ENCODE measurements around the gene TMC5.
"Not testable (repeated sequence)": the region's sequence is repeated elsewhere in the genome, so short reads cannot be mapped to it uniquely, and the experiment has no call there.

Gene TMC5

GRCh38 chr16:19410435-19411171 lies 7.1 kb upstream of the TMC5 start:
- no peak for DNase-seq

GRCh38 chr16:19411298-19411697 lies 6.4 kb upstream of the TMC5 start:
- no peak for DNase-seq

- DNase-seq = not testable (repeated sequence)
Measured at GRCh38 chr16:19412055-19412454, 5.6 kb upstream of the TMC5 start.

GRCh38 chr16:19415461-19415860 lies 2.2 kb upstream of the TMC5 start:
- DNase-seq = no peak

GRCh38 chr16:19415918-19416317 lies 1.8 kb upstream of the TMC5 start:
- no peak for DNase-seq

GRCh38 chr16:19418200-19418599 lies 517 bp downstream of the TMC5 start:
- DNase-seq = no peak

GRCh38 chr16:19419698-19420075 lies 2.0 kb downstream of the TMC5 start:
- no peak for DNase-seq

GRCh38 chr16:19424478-19424877 lies 6.8 kb downstream of the TMC5 start:
- no peak for DNase-seq

GRCh38 chr16:19430345-19430744 lies 12.7 kb downstream of the TMC5 start:
- DNase-seq = no peak

- DNase-seq = no peak
Measured at GRCh38 chr16:19431636-19432340, 14.1 kb downstream of the TMC5 start.

GRCh38 chr16:19432429-19432828 lies 14.7 kb downstream of the TMC5 start:
- DNase-seq = no peak

GRCh38 chr16:19434584-19434983 lies 16.9 kb downstream of the TMC5 start:
- DNase-seq = no peak

GRCh38 chr16:19436540-19436939 lies 18.9 kb downstream of the TMC5 start:
- no peak for DNase-seq

- no peak for DNase-seq
Measured at GRCh38 chr16:19437280-19437679, 19.6 kb downstream of the TMC5 start.

- DNase-seq = no peak
Measured at GRCh38 chr16:19438739-19439138, 21.1 kb downstream of the TMC5 start.

GRCh38 chr16:19439483-19439882 lies 21.8 kb downstream of the TMC5 start:
- no peak for DNase-seq

GRCh38 chr16:19443659-19444058 lies 26.0 kb downstream of the TMC5 start:
- no peak for DNase-seq

- no peak for DNase-seq
Measured at GRCh38 chr16:19446300-19446846, 28.7 kb downstream of the TMC5 start.

- DNase-seq = no peak
Measured at GRCh38 chr16:19446886-19447285, 29.2 kb downstream of the TMC5 start.

GRCh38 chr16:19450186-19450585 lies 32.5 kb downstream of the TMC5 start:
- DNase-seq = no peak

- no peak for DNase-seq
Measured at GRCh38 chr16:19458722-19459379, 41.2 kb downstream of the TMC5 start.

- no peak for DNase-seq
Measured at GRCh38 chr16:19460397-19460796, 42.7 kb downstream of the TMC5 start.

- no peak for DNase-seq
Measured at GRCh38 chr16:19463468-19464315, 46.0 kb downstream of the TMC5 start.

All from NCI-H2227 treated with DMSO at 0.1 percent for 48 hours (cell line).